Measurements from ENCODE around the gene SCLT1.

The SCLT1 gene

DNA sequence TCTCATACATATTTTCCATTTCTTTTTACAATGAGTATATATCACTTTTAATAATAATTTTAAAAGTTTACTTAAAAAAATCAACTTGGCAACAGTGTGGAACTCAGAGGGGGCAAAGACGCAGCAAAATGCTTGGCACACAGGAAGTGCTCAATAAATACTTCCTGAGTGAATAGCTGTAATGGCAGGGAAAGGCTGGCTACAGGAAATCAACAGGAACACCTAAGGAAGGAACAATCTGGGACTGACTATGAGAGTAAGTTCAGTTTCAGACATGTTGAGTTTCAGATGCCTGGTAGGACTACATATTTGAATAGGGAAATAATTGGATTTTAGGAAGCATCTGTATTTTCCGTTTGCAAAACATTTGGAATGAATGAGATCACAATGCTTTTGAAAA, 137.6 kb downstream of the SCLT1 start:
- DNase-seq: no peak

- DNase-seq: no peak
Measured at GRCh38 chr4:128954941-128955340, 138.4 kb downstream of the SCLT1 start.

GRCh38 chr4:128951316-128951715, 142.0 kb downstream of the SCLT1 start:
- DNase-seq: no peak

DNA sequence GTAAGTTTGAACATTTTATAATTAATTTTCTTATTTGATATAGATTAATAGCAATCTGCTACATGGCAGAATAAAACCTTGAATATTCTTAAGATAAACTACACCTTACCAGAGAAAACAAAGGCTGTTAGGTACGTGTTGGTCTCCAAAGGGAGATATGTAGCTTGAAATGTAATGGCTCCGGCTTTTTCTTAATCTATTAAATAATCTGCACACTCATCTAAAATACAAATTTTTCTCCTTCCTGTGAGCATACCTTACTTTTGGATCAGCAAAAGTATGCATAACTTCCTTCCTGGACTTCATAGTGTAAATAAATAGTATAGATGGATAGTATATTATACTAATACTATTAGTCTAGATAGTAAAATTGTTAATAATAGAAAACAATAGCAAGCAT, 142.5 kb downstream of the SCLT1 start:
- no peak for DNase-seq

GRCh38 chr4:128946916-128947315, 146.4 kb downstream of the SCLT1 start:
- no peak for DNase-seq

GRCh38 chr4:128942607-128943006, 150.7 kb downstream of the SCLT1 start:
- no peak for DNase-seq

GRCh38 chr4:128940971-128941370, 152.4 kb downstream of the SCLT1 start:
- no peak for DNase-seq

DNA sequence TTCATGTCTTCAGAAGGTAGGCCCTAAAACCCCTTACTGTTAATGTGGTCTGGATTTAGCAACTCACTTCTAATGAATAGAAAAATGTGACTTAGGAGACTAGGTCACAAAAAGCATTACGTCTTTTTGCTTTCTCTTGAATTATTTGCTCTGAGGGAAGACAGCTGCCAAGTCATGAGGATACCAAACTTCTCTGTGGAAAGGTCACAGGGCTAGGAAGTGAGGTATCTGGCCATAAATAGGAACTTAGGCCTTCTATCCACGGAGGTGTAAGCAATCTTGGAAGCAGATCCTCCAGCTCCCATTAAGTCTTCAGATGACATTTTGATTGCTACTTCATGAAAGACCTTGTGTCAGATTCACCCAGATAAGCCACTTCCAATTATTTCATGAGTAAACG, 163.3 kb downstream of the SCLT1 start:
- DNase-seq: no peak

DNA sequence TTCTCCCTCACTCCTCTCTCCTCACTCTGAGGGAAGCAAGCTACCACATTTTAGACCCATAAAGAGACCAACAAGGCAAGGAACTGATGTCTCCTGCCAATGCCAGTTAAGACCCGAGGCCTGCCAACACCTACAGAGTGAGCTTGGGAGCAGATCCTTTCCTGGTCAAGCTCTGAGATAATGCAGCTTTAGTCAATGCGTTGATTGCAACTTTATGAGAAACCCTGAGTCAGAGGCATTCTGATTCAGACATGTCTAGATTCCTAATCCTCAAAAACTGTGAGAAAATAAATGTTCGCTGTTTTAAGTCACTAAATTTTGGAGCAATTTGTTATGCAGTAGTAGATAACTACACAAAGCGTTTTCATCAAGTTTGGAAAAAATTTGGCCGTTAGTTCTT, 168.4 kb downstream of the SCLT1 start:
- no peak for DNase-seq

DNA sequence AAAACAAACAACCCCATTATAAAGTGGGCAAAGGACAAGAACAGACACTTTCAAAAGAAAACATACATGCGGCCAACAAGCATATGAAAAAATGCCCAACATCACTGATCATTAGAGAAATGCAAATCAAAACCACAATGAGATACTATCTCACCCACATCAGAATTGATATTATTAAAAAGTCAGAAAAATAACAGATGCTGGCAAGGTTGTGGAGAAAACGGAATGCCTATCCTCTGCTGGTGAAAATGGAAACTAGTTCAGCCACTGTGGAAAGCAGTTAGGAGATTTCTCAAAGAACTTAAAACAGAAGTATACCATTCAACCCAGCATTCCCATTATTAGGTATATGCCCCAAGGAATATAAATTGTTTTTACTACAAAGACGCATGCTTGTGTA, 171.4 kb downstream of the SCLT1 start:
- DNase-seq: no peak

GRCh38 chr4:128917781-128918180, 175.6 kb downstream of the SCLT1 start:
- no peak for DNase-seq

- DNase-seq: no peak
Measured at GRCh38 chr4:128916832-128917231, 176.5 kb downstream of the SCLT1 start.

GRCh38 chr4:128915544-128915943, 177.8 kb downstream of the SCLT1 start:
- DNase-seq: no peak

DNA sequence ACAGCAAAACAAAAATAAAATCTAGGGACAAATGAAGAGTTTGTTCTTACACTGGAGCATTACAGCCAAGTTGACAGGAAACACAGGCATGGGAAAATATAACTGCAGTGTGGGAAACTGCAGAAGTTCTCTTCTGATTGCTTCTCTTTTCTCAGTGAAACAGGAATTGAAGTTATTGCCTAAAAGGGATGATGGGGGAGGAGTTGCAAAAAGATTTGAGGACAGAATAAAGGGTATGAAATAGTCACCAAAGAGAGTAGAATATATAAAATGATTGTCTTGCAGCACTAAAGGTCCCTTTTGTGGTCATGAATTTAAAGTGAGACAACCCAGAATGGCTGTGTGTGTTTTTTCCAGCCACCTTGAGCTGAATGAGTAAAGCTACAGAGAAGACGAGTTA, 180.1 kb downstream of the SCLT1 start:
- DNase-seq: no peak

- DNase-seq: no peak
Measured at GRCh38 chr4:128908735-128909134, 184.6 kb downstream of the SCLT1 start.

DNA sequence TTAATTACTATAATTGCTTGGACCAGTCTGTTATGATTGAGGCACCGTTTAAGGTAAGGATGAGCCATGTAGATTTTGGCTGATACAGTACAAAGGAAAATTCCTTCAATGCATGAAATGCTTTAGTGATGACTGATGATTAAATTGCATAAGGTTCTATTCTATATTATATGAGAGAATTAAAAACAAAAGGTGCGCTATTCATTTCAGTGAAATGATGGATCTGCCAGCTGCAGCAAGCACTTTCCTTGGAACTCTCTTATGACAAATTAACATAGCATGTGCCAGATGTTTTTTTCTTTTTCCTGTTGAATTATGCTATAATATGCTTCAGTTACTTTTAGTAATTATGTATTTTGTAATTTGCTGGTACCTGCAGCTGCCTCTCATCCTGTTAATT, 185.4 kb downstream of the SCLT1 start:
- DNase-seq: no peak

DNA sequence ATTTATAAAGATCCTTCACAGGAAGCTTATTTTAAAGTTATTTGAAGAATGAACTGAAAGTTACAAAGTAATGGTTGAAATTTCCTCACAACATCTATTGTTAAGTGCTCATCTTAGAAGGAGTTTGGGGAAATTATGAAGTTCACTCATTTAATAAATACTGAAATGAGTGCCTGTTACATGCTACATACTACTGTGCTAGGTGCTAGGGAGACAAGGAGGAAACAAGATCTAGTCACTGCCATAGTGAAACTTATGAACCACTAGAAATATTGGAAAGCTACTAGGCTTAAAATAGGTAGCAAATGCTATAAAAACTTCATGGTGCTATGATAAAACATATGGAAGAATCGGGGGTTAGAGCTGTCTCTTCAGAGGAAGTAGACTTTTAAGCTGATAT, 186.8 kb downstream of the SCLT1 start:
- no peak for DNase-seq

DNA sequence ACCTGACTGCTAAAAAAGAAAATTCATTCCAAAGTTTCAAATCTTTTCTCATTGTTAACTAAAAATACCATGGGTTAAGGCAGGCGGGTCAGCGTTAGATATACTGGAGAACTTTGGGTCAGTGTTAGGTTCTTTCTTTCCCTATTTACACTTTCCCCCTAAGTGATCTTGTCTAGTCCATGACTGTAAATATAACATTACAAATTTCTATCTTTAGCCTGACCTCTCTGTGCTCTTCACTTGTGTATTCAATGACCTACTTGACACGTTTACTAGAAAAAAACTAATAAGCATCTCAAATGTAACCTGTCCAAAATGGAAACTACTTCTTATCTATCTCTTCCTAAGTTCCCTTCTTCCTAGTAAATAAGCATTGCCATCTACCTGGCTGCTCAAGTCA, 188.5 kb downstream of the SCLT1 start:
- no peak for DNase-seq

DNA sequence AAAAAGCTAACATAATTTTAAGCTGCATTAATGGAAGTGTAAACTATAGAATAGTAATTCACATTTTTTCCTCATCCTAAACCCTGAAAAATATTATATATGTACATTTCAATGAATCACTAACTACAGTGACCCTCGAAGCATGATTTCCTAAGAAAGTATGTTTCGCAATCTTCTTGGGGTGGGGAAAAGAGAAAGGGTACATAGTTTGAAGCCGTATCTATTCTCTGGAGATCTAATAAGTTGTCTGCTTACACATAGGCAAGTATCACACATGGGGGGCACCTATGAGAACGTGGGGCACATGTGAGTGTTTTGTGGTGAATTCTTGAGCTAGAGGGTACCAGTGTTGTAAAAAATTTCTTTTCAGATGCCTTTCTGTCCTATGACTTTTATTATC, 212.7 kb downstream of the SCLT1 start:
- no peak for DNase-seq

- no peak for DNase-seq
Measured at GRCh38 chr4:128879971-128880370, 213.4 kb downstream of the SCLT1 start.

- no peak for DNase-seq
Measured at GRCh38 chr4:128879283-128879682, 214.1 kb downstream of the SCLT1 start.

DNA sequence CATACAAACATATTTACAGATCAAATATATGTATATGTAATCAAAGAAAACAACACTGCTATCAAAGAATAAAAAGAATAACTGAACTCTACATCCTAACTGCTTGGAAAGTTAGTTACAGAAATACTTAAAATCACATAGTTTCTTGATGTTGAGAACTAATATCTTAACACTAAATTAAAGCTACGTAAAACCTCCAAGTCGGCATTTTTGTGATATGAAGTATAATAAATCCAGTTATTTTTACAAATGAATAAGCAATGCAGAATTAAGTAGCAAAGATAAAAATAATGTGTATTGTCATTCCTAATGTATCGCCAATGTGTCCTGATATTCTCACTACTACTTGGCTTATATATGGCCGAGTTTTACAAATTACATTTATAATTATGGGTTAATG, 215.4 kb downstream of the SCLT1 start:
- no peak for DNase-seq

GRCh38 chr4:128876200-128876599, 217.1 kb downstream of the SCLT1 start:
- DNase-seq: no peak

DNA sequence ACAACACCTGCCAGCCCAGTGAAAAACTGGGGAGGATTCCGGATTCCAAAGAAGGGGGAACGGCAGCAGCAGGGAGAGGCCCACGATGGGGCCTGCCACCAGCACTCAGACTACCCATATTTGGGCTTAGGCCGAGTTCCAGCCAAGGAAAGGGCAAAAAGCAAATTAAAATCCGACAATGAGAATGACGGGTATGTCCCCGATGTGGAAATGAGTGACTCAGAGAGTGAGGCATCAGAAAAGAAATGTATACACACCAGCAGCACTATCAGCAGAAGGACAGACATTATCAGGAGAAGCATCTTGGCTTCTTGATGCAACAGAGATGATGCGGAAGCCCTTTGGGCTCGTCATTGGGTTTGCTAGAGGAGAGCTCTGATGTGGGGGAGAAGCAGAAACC, 221.4 kb downstream of the SCLT1 start:
- DNase-seq: peak; percentile 26

DNA sequence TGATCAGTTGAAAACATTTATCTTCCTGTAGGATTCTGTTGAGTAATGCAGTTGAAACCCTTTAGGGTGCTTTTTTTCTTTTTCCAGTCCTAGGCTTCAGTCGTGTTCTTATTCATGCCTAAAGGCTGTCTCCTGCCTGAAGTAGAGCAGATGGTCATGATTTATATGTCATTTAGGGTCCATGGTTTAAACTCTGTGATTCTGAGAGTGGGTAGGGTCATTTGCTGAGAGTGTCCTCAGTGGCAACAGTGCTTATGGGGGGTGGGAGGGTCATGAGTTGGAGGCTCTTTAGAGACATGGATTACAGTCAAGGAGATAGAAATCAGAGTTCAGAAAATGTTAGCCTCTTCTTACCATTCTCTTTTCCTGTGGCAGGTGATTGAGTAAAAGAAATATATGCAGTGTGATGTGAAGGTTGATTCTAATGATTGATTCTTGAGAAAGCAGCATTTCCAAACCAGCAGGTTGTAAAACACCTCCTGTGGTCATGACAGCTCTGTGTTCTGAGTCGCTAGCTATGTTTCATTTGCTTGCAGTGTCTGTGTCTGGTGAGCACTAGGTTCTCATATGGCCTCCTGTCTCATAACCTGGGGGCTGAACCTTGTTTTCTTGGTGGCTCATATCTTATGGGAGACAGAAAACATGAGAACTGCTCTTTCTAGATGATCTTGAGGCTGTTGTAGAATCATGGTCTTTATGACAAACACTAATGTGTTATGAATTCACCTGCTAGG, 223.4 kb downstream of the SCLT1 start:
- no peak for DNase-seq

DNA sequence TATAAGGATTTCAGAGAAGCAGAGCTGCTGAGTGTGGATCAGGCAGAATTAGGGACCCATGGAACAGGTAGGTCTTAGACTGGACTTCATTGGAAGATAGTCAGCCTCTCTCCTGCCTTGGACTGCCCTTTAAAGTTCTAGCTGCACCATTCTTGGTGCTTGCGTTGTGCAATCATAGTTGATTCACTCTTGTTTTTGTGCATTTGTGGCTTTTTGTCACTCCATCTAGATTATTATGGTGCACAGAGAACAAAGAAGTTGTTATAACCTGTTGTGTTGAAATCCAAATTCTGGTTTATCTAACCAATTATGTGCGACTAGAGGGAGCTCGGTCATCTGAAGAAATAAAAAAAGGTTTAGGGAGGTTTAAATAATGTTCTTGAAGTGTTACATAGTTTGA, 224.6 kb downstream of the SCLT1 start:
- DNase-seq: no peak
